Activated CD4-positive, alpha-beta T cell treated with anti-CD3 and anti-CD28 coated beads, Interleukin-2, amount 50 U/mL, for 24 hours (primary cell): ENCODE measurements around the gene NKTR.
A peak's percentile ranks its signal among the peaks of the same experiment; 100 is the strongest.
"Not testable (repeated sequence)": the region's sequence is repeated elsewhere in the genome, so short reads cannot be mapped to it uniquely, and the experiment has no call there.

ENCODE experiments used
- DNase-seq, 2 donors: peaks; one replicate each; pipeline ENCODE4 v3.0.0-alpha.2; 2020; ENCODE audit warnings: low read depth in 1 of 2, low spot score in 1 of 2

Gene NKTR

DNA sequence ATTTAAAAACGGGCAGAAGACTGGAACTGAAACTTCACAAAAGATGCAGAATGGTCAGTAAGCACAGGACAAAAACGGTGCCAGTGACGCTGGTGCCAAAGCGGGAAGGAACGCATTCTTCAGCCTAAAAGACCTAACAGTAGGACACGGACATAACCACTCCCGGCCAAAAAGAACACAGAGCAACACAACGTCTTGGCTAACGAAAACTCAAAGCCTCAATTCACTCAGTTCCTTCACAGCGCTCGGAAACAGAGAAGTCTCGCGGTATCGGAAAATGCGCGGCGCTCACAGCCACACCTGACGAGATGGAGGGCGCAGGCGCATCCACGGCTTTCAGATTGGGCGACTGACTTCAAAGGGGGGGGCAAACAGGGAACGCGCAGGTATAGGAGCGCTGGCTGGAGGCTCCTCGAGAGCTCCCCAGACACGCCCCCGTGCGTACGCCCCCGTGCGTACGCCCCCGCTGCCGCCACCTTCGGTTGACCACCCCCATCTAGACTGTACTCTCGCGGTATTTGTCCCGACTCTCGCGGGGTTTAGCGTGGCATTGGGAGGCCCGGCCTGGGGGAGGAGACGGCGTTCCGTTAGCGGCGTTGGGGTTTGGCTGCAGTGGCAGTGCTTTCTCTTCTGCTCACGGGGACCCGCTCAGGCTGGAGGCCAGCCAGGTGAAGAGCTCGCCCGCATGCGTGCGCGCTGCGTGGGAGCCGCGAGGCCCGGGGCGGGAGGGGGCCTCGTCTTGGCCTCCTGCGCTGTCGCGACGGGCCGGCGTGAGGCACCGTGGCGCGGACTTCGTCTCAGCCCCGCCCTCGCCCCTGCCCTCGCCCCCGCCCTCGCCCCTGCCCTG lies at the start of gene NKTR:
Gene NKTR (plus strand): TSS at position 576 of the 847 bp plus-strand sequence. CDS start 321 bp downstream, outside the sequence.
- peak; percentile 99 for DNase-seq

DNA sequence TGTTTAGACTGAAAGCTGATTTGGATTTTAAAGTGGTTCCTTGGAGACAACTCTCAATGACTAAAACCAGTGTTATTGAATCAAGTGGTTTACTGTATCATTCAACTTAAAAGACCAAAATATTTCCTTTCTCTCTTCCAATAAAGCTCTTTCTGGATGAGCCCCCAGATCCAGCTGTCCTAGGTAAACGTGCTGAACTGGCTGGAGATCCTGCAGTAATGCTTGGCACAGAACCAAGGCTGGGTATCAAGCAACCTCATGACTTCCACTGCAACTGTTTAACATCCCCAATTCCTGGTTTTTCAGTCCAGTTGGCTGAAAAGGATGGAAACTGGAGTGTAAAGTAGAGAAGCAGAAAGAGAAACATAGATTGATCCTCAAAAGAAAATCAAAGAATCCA lies 47.7 kb upstream of the NKTR start:
- no peak for DNase-seq

DNA sequence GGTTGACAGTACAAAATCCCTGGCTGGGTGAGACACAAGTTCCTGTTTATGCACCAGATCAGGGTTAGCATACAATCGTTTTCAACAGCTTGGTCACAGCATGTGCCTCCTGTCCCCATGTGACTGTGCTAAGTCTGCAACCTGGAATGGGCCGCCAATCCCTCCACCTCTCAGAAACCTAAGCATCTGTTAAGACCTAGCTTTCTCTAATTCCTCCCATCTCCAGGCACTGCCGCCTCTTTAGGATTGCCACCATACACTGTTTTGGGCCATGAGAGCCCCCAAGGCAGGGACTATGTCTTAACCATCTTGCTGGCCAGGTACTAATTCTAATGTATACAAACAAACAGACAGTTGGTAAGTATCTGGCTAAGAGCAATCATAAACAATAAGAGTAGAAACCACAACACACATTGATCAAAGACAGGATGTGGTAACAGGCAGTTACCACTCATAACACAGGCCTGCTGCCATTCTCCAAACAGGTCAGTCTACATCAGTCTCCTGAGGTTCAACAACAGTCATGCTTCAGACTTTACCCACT lies 44.3 kb upstream of the NKTR start:
- peak in 1 of 2 donors; percentile 8 for DNase-seq

DNA sequence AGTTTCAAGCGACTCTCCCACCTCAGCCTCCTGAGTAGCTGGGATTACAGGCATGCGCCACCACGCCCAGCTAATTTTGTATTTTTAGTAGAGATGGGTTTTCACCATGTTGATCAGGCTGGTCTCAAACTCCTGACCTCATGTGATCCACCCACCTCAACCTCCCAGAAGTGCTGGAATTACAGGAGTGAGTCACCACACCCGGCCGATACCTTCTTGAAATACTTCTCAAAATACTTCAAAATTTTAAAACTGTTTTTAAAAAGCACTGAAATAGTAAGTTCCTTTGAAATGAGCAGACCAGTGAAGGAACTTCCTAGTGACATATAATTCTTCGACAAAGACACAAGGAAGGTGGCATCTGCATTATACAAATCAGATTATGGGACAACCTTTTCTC lies 43.7 kb upstream of the NKTR start:
- not testable (repeated sequence) for DNase-seq

DNA sequence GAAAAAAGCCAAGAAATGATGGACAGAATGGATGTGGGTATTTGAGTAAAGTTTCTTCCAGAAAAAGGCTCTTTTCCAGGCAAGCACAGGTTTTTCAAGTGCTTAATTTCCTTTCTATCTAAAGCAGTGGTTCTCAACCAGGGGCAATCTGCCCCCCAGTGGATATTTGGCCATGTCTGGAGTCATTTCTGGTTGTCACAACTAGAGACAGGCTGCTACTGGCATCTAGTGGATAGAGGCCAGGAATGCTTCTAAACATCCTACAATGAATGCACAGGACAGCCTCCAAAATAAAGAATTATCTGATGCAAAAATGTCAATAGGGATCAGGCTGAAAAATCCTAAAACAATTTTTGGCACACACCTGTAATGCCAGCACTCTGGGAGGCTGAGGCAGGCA lies 42.6 kb upstream of the NKTR start:
- DNase-seq: no peak

DNA sequence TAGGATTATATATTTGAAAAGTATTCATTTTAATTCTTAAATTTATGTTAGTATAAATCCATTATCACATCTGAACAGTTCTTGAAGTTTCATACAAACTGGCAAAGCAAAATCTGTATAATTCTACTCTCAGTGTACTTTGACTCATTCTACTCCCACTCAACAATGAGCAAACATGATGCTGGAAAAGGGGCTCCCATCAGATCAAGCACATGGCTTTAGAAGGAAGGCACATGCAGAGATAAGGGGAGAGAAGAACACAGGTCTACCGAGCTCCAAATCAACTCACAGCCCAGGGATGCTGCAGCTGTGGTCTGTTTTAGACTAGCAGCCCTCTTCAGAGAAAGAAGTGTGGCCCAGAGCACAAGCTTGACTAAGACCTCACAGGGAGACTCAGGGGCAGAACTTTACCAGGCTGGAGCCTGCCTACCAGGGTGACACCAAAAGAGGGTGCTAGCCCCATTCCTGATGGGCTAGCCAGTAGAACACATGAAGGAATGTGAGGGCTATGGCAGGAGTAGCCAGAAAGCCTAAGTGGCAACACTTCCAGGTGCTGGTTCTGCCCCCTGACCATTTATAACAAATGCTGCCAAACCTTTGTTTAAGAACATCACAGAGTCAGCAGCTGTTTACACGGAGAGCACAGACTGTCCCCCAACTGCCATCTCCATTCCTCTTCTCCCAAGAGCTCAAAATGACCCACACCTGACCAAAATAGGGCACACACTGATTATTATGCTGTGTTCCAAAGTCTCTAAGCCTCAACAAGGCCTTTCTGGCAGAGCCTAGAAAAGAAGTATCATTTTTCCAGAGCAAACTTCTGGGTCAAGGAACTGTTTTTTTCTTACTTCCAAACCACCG lies 38.2 kb upstream of the NKTR start:
- DNase-seq: no peak

DNA sequence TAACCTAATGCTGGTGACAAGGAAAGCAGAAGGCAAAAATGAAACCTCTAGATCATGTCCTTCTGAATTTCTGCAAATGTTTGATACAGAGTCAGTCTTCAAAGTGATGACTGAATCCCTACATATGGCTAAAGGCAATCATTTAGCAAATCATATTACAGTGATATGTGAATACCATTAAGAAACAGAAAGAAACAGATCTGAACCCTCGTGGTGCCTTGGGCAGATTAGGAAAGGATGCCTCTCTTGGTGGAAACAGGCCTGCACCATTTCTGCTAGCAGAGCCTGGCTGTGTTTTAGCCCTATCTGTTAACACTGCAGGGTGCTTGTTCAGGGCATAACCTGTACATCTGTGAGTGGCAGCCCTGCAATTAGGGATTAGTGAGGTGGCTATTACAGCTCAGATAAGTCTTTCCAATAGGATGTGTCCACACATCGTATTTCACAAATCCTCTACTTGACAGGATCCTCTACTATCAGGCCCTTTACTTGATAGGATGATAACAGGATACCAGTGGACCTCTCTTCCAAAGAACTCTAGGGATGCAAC lies 30.8 kb upstream of the NKTR start:
- DNase-seq: no peak

DNA sequence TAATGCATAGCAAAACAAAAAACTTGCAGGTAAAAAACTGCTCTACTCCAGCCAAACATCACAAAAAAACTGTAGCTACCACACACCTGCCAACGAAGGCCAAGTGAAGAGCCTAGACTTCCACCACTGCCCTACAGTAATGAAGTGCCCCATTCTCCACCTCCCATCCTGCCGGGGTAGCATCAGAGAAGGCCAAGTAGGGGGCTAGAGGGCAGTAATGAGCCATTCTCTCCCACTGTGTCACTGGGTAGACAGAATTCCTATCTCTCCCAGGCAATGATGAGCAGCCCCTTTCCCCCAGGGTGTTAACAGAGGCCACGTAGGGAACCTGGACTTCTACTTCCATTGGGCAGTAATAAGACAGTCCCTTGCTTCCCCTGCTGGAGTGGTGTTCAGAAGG lies 28.2 kb upstream of the NKTR start:
- no peak for DNase-seq

DNA sequence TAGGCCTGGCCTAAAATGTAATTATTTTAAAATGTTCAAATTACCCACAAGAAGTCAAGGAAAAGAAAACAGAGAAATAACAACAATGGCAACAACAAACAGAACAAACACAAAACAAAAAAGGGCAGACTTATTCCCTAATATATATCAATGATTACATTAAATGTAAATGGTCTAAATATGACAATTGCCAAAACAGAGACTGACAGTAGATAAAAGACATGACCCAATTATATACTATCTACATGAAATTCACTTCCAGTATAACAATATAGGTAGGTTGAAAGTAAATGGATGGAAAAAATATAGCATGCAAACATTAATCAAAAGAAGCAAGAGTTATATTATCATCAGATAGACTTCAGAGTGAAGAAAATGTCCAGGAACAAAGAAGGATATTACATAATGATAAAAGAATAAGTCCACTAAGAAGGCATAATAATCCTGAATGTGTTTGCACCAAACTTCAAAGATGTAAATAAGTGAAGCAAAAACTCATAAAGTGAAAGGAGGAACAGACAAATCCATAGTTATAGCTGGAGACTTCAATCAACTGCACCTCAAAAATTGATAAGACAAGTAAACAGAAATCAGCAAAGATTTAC lies 25.2 kb upstream of the NKTR start:
- no peak for DNase-seq

DNA sequence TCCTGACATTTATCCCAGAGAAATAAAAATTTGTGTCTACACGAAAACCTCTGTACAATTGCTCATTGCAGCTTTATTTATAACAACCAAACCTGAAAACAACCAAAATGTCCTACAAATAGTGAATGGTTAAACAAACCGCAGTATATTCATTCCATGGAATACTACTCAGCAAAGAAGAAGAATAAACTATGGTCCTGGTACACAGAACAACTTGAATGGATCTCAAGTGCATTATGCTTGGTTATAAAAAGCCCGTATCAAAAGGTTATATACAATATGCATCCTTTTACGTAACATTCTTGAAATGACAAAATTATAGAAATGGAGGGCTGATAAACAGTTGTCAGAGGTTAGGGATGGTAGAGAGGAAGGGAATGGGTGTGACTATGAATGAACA lies 22.4 kb upstream of the NKTR start:
- no peak for DNase-seq

DNA sequence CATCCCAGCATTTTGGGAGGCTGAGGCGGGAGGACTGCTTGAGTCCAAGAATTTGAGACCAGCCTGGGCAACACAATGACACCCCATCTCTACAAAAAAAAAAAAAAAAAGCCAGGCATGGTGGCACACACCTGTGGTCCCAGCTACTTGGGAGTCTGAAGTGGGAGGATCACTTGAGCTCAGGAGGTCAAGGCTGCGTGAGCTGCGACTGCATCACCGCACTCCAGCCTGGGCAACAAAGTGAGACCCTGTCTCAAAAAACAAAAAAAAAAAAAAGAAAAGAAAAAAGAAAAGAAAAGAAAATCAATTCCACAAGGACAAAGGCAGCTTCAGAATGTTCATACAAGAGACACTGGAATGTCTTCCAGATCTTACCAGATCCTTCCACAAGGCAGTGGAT lies 21.1 kb upstream of the NKTR start:
- DNase-seq: not testable (repeated sequence)

DNA sequence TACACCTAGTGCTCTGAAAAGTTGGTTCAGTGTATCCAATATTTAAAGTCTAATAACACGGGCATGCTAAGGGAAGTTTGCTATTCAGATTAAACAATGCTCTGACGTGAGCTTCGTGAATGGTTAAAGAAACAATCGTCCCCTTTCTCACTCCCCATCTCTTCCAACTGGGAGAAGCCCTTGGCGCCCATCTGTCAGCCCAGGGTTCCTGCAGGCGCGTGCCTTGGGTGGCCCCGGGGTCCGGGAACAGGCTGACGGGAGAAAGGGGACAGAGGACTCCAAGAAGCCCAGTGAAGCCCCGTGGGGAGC lies 19.1 kb upstream of the NKTR start:
- DNase-seq: no peak

DNA sequence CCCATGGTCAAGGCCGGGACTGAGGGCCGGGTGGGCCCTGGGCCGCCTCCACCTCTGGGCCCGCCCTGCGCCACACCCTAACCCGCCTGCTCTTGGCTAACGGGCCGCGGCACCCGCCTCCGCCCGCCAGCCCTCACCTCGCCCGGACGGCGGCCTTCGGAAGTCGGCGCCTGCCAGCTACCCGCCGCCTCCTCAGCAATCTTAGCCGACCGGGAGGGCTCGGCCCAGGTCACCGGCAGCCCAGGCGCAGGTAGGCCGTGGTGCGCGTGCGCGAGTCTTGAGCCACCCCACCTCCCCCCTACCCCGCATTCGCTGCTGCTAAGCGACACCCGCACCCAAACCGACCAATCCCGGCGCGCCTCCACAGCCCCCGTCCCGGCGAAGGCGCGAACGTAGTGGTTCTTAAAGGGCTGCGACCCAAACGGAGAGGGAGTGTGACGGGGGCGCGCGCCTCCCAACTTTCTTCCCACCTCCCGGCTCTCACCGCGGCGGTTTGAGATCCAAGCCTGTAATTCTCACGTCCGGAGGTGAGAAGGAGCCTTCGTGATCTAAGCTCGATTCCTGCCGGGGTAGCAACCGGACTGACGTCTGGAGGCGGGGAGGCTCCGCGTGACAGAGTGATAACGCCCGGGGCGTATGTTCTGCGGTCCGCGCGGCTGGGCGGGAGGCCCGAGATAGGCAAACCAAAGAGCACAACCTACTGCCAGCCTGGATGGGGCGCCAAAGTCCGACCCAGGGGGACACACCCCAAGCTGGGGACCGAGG lies 18.6 kb upstream of the NKTR start, which contains the start of gene SEC22C:
Gene SEC22C (minus strand): TSS at position 259 of the 765 bp plus-strand sequence. CDS start 12,921 bp downstream, outside the sequence.
- peak; percentile 93 for DNase-seq

DNA sequence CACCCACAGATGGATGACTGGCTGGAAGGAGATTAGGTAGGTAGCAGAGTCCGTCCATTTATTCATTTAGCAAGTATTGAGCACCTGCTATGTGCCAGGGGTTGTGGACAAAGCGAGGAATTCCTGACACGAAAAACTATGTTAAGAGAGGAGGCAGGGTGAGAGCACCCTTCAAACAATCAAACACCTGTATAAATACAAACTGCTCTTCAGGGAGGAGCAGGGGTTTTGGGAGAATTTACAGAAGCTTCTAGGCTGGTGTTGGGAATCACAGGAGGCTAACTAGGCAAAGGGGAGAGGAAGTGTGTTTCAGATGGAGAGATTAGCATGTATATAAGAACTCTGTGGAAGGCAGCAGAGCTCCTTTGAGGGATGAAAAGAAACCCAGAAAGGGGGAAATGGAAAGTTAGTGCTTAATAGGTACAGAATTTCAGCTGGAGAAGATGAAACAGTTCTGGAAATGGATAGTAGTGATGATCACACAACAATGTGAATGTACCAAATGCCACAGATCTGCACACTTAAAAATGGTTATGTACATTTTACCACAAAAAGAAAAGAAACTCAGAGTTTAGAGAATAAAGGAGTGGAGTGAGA lies 17.9 kb upstream of the NKTR start:
- no peak for DNase-seq

DNA sequence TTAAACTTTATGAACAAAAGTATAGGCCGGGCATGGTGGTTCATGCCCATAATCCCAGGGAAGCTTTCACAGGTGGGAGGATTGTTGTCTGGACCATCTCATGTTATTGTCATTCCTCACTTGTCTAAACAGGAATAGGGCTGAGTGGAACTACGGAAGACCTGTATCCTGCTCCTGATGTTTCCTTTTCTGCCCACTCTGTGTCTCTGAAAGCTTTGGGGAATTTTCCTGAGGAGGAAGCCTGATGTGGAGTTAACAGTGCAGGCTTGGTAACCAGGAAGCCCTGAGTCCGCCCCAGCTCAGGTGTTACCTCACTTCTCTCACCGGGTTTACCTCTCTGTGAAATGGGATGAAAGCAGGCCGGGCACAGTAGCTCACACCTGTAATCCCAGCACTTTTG lies 11.9 kb upstream of the NKTR start:
- no peak for DNase-seq

DNA sequence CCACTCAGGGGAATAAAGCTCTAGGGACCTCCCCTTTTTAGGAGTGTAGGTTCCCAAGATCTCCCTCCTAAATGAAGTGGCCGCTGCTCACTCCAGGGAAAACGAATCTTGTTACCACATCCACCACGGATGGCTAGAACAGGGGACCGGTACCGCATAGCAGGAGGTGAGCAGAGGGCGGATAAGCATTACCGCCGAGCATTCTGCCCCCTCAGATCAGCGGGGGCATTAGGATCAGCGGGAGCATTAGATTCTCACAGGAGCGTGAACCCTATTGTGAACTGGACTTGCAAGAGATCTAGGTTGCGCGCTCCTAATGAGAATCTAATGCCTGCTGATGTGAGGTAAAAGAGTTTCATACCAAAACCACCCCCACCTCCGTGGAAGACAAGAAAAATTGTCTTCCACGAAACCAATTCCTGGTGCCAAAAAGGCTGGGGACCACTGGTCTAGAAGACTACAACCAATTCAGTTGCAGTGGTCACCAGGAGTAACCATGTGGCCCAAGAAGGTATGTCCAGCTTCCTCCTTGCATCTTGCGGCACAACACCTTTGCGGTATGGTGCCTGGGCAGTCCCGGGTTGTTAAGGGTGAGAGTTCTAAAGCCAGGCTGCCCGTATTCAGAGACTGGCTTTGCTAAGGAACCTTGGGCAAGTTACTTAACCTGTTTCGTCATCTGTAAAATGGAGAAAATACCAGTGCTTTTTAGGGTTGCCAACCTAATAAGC lies 10.9 kb upstream of the NKTR start:
- DNase-seq: no peak

DNA sequence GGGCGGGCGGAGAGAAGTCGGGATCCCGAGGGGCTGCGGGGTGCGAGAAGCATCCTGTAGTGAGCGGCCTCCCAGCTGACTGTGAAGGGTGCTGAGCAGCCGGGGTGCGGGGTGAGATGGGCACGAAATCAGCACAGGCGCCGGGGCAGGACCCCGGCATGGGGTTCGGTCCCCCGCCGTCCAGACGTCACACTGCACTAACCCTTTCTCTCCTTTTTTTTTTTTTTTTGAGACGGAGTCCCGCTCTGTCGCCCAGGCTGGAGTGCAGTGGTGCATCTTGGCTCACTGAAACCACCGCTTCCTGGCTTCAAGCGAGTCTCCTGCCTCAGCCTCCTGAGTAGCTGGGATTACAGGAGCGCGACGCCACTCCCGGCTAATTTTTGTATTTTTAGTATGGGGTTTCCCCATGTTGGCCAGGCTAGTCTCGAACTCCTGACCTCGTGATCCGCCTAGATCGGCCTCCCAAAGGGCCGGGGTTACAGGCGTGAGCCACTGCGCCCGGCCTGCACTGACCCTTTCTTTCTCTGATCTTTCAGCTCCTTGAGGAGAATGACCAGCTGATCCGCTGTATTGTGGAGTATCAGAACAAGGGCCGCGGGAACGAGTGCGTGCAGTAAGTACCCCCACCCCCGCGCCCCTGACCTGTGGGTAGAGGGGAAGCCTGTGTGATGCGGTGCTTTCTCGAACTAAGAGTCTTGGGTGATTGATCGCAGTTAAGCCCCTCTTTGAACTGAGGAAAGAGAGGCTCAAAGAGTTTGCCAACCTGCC lies 9.3 kb upstream of the NKTR start:
- DNase-seq: no peak

DNA sequence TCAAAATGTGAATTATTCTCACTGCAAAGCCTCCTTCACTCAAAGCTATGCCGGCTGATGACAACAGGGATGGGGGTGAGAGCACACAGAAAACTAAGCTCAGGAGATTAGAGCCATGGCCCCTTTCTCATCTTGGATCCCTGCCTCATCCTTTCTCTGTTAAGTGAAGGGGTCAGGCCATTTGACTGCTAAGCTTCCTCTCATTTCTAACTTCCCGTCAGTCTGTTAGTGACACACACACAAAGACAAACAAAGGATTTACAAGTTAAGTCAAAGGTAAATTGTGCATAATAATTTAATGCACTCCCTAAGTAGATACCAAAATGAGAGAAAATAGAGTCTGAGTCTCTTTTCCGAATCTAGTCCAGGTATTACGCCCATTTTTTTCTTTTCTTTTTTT lies 8.7 kb upstream of the NKTR start:
- DNase-seq: no peak

DNA sequence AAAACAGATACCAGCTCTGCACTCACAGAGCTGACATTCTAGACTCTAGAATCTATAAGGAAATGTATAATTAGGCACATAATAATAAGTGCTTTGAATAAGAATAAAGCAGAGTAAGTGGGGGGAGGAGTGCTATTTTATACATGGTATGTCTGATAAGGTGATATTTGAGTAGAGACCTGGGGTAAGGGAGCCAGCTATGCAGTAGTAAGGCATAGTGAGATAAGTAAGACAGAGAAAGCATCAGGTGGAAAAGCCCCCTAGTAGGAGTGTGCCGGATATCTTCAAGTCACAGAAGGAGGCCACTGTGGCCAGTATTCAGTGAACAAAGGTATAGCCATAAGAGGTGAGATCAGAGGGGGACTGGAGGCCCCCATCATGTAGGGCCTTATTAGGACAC lies 6.9 kb upstream of the NKTR start:
- DNase-seq: no peak
